ENCODE measurements around the gene PPM1A.

GRCh38 chr14:60265163-60265562 lies 16.1 kb downstream of the PPM1A start:
- TF ChIP-seq CTCF (IDR thresholded peaks at IDR 0.05; ENCODE audit: insufficient read depth, low read length, poor library complexity, severe bottlenecking) = no peak
- TF ChIP-seq EZH2phosphoT487 (conservative IDR thresholded peaks at IDR 0.05; ENCODE audit: low read length) = no peak
